HepG2 (cell line): ENCODE results near the gene YIF1A. TPM values are rescaled to one million over a fixed set of nuclear protein-coding genes. Genes with fewer than 3 reads are reported as not detected.

ENCODE experiments used
- ATAC-seq: fragments of 200-7000 bp; cut with Tn5 transposase; 3 replicates; pipeline ENCODE4 v1.9.1; 2020; ENCODE audit warnings: mild to moderate bottlenecking, moderate library complexity
- BruUV-seq: library from RNA; stranded (reverse); fragments of 400-500 nt; replicated peaks from 2 replicates; lab custom pipeline; 2021; lab: Mats Ljungman, UMichigan
- CTCF ChIA-PET: fragments of 300-600 bp; formaldehyde crosslinking; extraction: SDS; loops from one replicate; lab custom pipeline; 2021; ENCODE audit warnings: low total read pairs, inconsistent platforms, low intra/inter-chr PET ratio; lab: Yijun Ruan, JAX
- POLR2A ChIA-PET: fragments of 350-600 bp; sonication (Branson Sonifier 250); formaldehyde crosslinking; loops from one replicate; lab custom pipeline; 2020; ENCODE audit warnings: antibody characterized with exemption, inconsistent platforms; lab: Yijun Ruan, JAX
- DNase-seq: peaks from one replicate; pipeline ENCODE4 v3.0.0-alpha.2; 2015; ENCODE audit warnings: low spot score
- FAIRE-seq: peaks from 3 replicates; lab custom pipeline; 2011; peaks lifted over from hg19 to GRCh38; lab: Jason Lieb, UNC
- H2AFZ ChIP-seq: one replicate; pipeline ENCODE4 v1.6.1; 2011; ENCODE audit warnings: low read length, inconsistent platforms
- H3K27ac ChIP-seq: fragments of 300-600 bp; 3 replicates; pipeline ENCODE4 v1.8.0; 2011; ENCODE audit warnings: mixed run types, mild to moderate bottlenecking, mixed read lengths, low read length, inconsistent platforms; ENCODE audit not compliant: insufficient read depth; ENCODE audit errors: extremely low read length
- H3K27me3 ChIP-seq, 2 experiments: fragments of 200-600 bp in 1 of 2; 2 replicates in 1 of 2; 3 replicates in 1 of 2; pipeline versions ENCODE4 v1.6.0 to v1.8.0; 2011; ENCODE audit warnings: low read length in 2 of 2, mild to moderate bottlenecking in 2 of 2, moderate library complexity in 2 of 2, inconsistent platforms in 1 of 2; ENCODE audit not compliant: insufficient read depth in 2 of 2, control insufficient read depth in 1 of 2
- H3K36me3 ChIP-seq, 2 experiments: fragments of 200-600 bp in 1 of 2; replicated peaks in 1 of 2; 2 replicates in 1 of 2; 3 replicates in 1 of 2; pipeline versions ENCODE4 v1.5.1 to v1.8.0; 2011; ENCODE audit warnings: low read length in 2 of 2, inconsistent platforms in 1 of 2; ENCODE audit not compliant: insufficient read depth in 2 of 2, control insufficient read depth in 1 of 2
- H3K4me1 ChIP-seq: 2 replicates; pipeline ENCODE4 v1.5.1; 2012; ENCODE audit warnings: low read length, inconsistent platforms; ENCODE audit not compliant: insufficient read depth
- H3K4me2 ChIP-seq: 2 replicates; pipeline ENCODE4 v1.6.0; 2011; ENCODE audit warnings: low read depth, low read length, inconsistent platforms
- H3K4me3 ChIP-seq, 3 experiments: fragments of 200-600 bp in 1 of 3; sonication (generic), shearing (Covaris generic) in 1 of 3; replicated peaks in 1 of 3; 2 replicates each; pipeline ENCODE4 v1.5.1; 2011 to 2016; ENCODE audit warnings: low read length in 3 of 3, inconsistent platforms in 2 of 3, low read depth in 2 of 3, mild to moderate bottlenecking in 2 of 3, control low read depth in 1 of 3, mixed read lengths in 1 of 3; ENCODE audit not compliant: insufficient read depth in 1 of 3
- H3K79me2 ChIP-seq: one replicate; pipeline ENCODE4 v1.6.1; 2011; ENCODE audit warnings: low read length, inconsistent platforms; ENCODE audit not compliant: insufficient read depth
- H3K9ac ChIP-seq: 2 replicates; pipeline ENCODE4 v1.6.0; 2011; ENCODE audit warnings: mild to moderate bottlenecking, low read depth, low read length, inconsistent platforms; ENCODE audit not compliant: insufficient read depth
- H3K9me3 ChIP-seq: 2 replicates; pipeline ENCODE4 v1.5.1; 2012; ENCODE audit warnings: mild to moderate bottlenecking, low read length
- H4K20me1 ChIP-seq: 2 replicates; pipeline ENCODE4 v1.6.0; 2011; ENCODE audit warnings: inconsistent platforms, mild to moderate bottlenecking, low read length, moderate library complexity; ENCODE audit not compliant: insufficient read depth
- ARID2 ChIP-seq: sonication (generic); formaldehyde crosslinking; IDR thresholded peaks from 2 replicates; pipeline ENCODE4 v1.8.1; 2022; ENCODE audit warnings: mild to moderate bottlenecking, missing genetic modification reagents, borderline replicate concordance
- ATM ChIP-seq: fragments of 450-650 bp; IDR thresholded peaks from 2 replicates; pipeline ENCODE4 v1.7.1; 2017; ENCODE audit warnings: mild to moderate bottlenecking, borderline replicate concordance
- DBP ChIP-seq: sonication (generic); formaldehyde crosslinking; IDR thresholded peaks from 2 replicates; pipeline ENCODE4 v1.4.0; 2020; ENCODE audit warnings: missing genetic modification reagents; ENCODE audit errors: not compliant biosample characterization
- FOXP4 ChIP-seq: sonication (generic); formaldehyde crosslinking; IDR thresholded peaks from 2 replicates; pipeline ENCODE4 v1.4.0; 2020; ENCODE audit warnings: missing genetic modification reagents
- GATAD1 ChIP-seq: IDR thresholded peaks from 2 replicates; pipeline ENCODE4 v1.6.1; 2016; ENCODE audit warnings: missing genetic modification reagents, missing compliant biosample characterization
- HNRNPUL1 ChIP-seq: fragments of 200-400 bp; formaldehyde crosslinking; IDR thresholded peaks from 2 replicates; pipeline ENCODE4 v1.6.1; 2017; ENCODE audit warnings: low read depth, mild to moderate bottlenecking, low read length, moderate library complexity
- KLF6 ChIP-seq: IDR thresholded peaks from 2 replicates; pipeline ENCODE4 v1.8.0; 2016; ENCODE audit warnings: missing biosample characterization, missing genetic modification reagents
- PHF5A ChIP-seq: IDR thresholded peaks from one replicate; pipeline ENCODE4 v1.6.1; 2018; ENCODE audit warnings: low read depth, missing genetic modification reagents; ENCODE audit not compliant: unreplicated experiment
- PLRG1 ChIP-seq: fragments of 450-650 bp; conservative IDR thresholded peaks from 2 replicates; pipeline ENCODE4 v1.6.1; 2016
- SPEN ChIP-seq: sonication (generic); formaldehyde crosslinking; IDR thresholded peaks from 2 replicates; pipeline ENCODE4 v1.5.1; 2020; ENCODE audit warnings: low read depth, mild to moderate bottlenecking, missing genetic modification reagents
- SSRP1 ChIP-seq: IDR thresholded peaks from 2 replicates; pipeline ENCODE4 v1.6.1; 2016; ENCODE audit warnings: control low read depth
- ZFP37 ChIP-seq: sonication (generic); formaldehyde crosslinking; IDR thresholded peaks from 2 replicates; pipeline ENCODE4 v1.4.0; 2020; ENCODE audit warnings: missing genetic modification reagents, borderline replicate concordance
- ZMYM2 ChIP-seq: sonication (generic); formaldehyde crosslinking; IDR thresholded peaks from 2 replicates; pipeline ENCODE4 v1.8.0; 2022; ENCODE audit warnings: mild to moderate bottlenecking, missing genetic modification reagents
- ZNF101 ChIP-seq: sonication (generic); formaldehyde crosslinking; IDR thresholded peaks from 2 replicates; pipeline ENCODE4 v1.4.0; 2020; ENCODE audit warnings: mild to moderate bottlenecking, low read depth, missing genetic modification reagents, borderline replicate concordance
- ZNF343 ChIP-seq: sonication (generic); formaldehyde crosslinking; IDR thresholded peaks from 2 replicates; pipeline ENCODE4 v1.4.0; 2020; ENCODE audit warnings: mild to moderate bottlenecking, missing genetic modification reagents
- ZNF564 ChIP-seq: sonication (generic); formaldehyde crosslinking; IDR thresholded peaks from 2 replicates; pipeline ENCODE4 v1.8.1; 2023; ENCODE audit warnings: mild to moderate bottlenecking, missing genetic modification reagents
- ZNF660 ChIP-seq: sonication (generic); formaldehyde crosslinking; IDR thresholded peaks from 2 replicates; pipeline ENCODE4 v1.5.1; 2020; ENCODE audit warnings: mild to moderate bottlenecking, low read depth, missing genetic modification reagents, borderline replicate concordance
- WGBS: methylation state at CpG from one replicate; pipeline ENCODE4 v1.1.6; 2017; ENCODE audit warnings: low lambda C conversion rate; 5-methylcytosine and 5-hydroxymethylcytosine counted together
- in situ Hi-C: cut with HindIII; loops from 2 replicates; pipeline ENCODE4 v1.10.0; 2017; ENCODE audit warnings: low pct_unique_long_range_greater_than_20kb; ENCODE audit not compliant: extremely low pct_ligation_motif_present
- intact Hi-C: fragments of 100-400 bp; cut with micrococcal nuclease; formaldehyde crosslinking; loops from one replicate; pipeline ENCODE4 v1.10.0; 2022; ENCODE audit not compliant: unreplicated experiment
- polyA plus RNA-seq, 8 experiments: library from polyadenylated mRNA; depleted of rRNA in 3 of 8; stranded (reverse) in 7 of 8; unstranded in 1 of 8; fragments of >200 nt; fragmentation: Illumina TruSeq in 4 of 8; extraction: Trizol in 4 of 8; gene quantifications; 2 replicates each; pipeline versions ENCODE4 v1.2.1 to v1.2.3, GENCODE V29; 2011 to 2016; ENCODE audit warnings: low read depth in 4 of 8, missing spikeins in 1 of 8, mixed read lengths in 1 of 8; ENCODE audit not compliant: insufficient read depth in 1 of 8
- total RNA-seq, 5 experiments: library from RNA; depleted of rRNA; stranded (reverse); fragments of >200 nt; fragmentation: Illumina TruSeq; extraction: Trizol; gene quantifications; 2 replicates each; pipeline ENCODE4 v1.2.3, GENCODE V29; 2016; ENCODE audit warnings: low read depth in 1 of 5
- TF ChIP-seq, protein P1 (sequence below): sonication (generic); formaldehyde crosslinking; IDR thresholded peaks from 2 replicates; pipeline ENCODE4 v1.5.0; 2020; ENCODE audit warnings: missing genetic modification reagents, mild to moderate bottlenecking, borderline replicate concordance
- TF ChIP-seq, protein P2 (sequence below): sonication (generic); formaldehyde crosslinking; IDR thresholded peaks from 2 replicates; pipeline ENCODE4 v1.5.0; 2020; ENCODE audit warnings: missing genetic modification reagents

YIF1A gene
- total and polyA plus RNA-seq, 2 of the 13 experiments (the other 11 are each of a cell fraction or from before 2014, with no cell fraction given) = 133 to 145 TPM

DNA sequence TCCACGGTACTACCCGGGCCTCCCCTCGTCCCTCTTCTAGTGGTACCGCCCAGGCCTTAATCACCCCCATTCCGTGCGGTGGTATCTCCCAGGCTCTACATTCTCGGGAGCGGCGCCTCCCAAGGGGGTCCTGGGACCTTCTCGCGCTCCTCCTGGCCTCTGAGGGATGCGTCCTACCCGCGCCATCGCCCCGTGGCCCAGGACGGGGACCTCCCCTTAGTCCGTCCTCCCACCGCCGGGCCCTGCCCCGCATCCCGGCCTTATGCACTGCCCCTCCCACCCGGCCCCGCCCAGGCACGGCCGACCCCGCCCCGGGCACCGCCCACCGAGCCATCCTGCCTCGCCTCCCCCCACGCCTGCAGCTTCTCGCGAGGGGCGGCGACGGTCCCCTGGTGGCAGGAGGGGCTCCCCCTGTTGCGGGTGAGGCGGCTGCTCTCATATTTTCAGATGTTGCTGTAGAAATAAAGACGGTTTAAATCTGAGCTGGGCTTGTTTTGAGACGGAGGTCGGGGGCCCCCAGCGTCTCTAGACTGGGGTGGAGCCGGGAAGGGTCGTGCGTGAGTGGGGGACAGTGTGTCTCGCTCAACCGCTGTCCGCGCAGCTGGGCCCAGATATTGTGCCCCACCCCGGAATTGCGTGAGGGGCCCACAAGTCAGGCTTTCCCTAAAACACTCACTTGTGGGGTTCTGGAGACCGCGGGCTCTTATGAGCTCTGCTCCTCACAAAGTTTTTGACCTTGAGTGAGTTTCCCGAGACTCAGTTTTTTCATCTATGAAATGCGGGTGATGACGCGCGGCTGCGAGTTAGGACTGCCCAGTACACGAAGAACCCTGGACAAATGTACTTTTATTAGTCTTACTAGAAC, 21.3 kb downstream of the YIF1A start:
- peaks cover 13% of the 10 kb centered on the region for H3K4me1 ChIP-seq
- ATAC-seq = peak; percentile 65
- CTCF ChIA-PET = no interaction called here
- TF ChIP-seq PLRG1 = no peak
- TF ChIP-seq ZNF660 = no peak
- TF ChIP-seq, protein P1, sequence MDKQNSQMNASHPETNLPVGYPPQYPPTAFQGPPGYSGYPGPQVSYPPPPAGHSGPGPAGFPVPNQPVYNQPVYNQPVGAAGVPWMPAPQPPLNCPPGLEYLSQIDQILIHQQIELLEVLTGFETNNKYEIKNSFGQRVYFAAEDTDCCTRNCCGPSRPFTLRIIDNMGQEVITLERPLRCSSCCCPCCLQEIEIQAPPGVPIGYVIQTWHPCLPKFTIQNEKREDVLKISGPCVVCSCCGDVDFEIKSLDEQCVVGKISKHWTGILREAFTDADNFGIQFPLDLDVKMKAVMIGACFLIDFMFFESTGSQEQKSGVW (CRISPR knock-in tag) = no peak
- TF ChIP-seq SPEN = peak; percentile 5
- TF ChIP-seq ARID2 (CRISPR knock-in tag) = 0 out of 2 replicates have a peak, but pooled peaks have one; percentile 49
- 0 out of 2 replicates have a peak, but pooled peaks have one; percentile 65 for TF ChIP-seq SSRP1
- no peak for TF ChIP-seq HNRNPUL1
- TF ChIP-seq ZFP37 (CRISPR knock-in tag) = 0 out of 2 replicates have a peak, but pooled peaks have one; percentile 18
- TF ChIP-seq ZMYM2 (CRISPR knock-in tag) = 0 out of 2 replicates have a peak, but pooled peaks have one; percentile 18
- TF ChIP-seq FOXP4 (CRISPR knock-in tag) = no peak
- TF ChIP-seq PHF5A (CRISPR knock-in tag) = no peak
- TF ChIP-seq KLF6 (CRISPR knock-in tag) = no peak
- no peak for TF ChIP-seq ATM
- TF ChIP-seq ZNF101 = no peak
- peak; percentile 11; the same call in 1 of the 2 replicates for TF ChIP-seq GATAD1
- TF ChIP-seq, protein P2, sequence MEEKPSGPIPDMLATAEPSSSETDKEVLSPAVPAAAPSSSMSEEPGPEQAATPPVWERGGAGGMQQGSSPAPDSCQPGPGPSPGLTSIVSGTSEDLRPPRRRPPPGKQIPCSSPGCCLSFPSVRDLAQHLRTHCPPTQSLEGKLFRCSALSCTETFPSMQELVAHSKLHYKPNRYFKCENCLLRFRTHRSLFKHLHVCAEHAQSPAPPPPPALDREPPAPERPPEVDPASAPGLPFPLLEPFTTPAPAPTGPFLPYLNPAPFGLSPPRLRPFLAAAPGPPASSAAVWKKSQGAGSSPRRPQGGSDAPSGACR (CRISPR knock-in tag) = 0 out of 2 replicates have a peak, but pooled peaks have one; percentile 15
- TF ChIP-seq ZNF564 (CRISPR knock-in tag) = 0 out of 2 replicates have a peak, but pooled peaks have one; percentile 33
- TF ChIP-seq ZNF343 (CRISPR knock-in tag) = 0 out of 2 replicates have a peak, but pooled peaks have one; percentile 12
- peak; percentile 34 for TF ChIP-seq DBP (CRISPR knock-in tag)

More for the DNA sequence above, 21.3 kb downstream of the YIF1A start:
- Histone ChIP-seq H3K79me2 (peaks cover 24% of the 10 kb centered on the region), H3K36me3 (peaks cover 12 to 16% of the 10 kb centered on the region in 2 experiments; a peak in 4 of 5 replicates), H2AFZ (peak overlapping the region; percentile 88), H4K20me1 (peaks cover 10% of the 10 kb centered on the region), H3K9me3 (no peaks in the 10 kb centered on the region), H3K9ac (peak overlapping the region; percentile 93), H3K4me2 (peak overlapping the region; percentile 95), H3K27ac (peak overlapping the region; percentile 78), H3K4me3 (peak overlapping the region; percentile 72 to 98 (median 89)), H3K27me3 (no peaks in the 10 kb centered on the region; a peak in 1 of 5 replicates)
- POLR2A ChIA-PET = interaction anchor here (0.7 to 4.0 kb wide), 8 partner anchors 14 to 215 kb away, joined by 3 to 31 read pairs (median 6); partner anchors contain the start of genes SF3B2 and YIF1A
- in situ Hi-C loops = no loop called here
- BruUV-seq = TSS peak; percentile 63
- peak; percentile 57 for DNase-seq
- no peak for FAIRE-seq
- intact Hi-C loops = loop anchor here (2.0 kb wide), 1 partner anchor 21 kb away; the partner anchor contains the start of gene YIF1A
- WGBS = 22% methylated on average over 40 of the region's 61 CpGs
